ENCODE results near the gene ATP10A. TPM values are rescaled to one million over a fixed set of nuclear protein-coding genes. Genes with fewer than 3 reads are reported as not detected.

Gene ATP10A
- total RNA-seq, 1 experiment from 2014 or later: 3.9 TPM

- Histone ChIP-seq H3K14ac (ENCODE audit: insufficient read depth, low read length) (no peak overlapping the region), H3T11ph (ENCODE audit: low read length) (no peak overlapping the region), H2BK120ac (ENCODE audit: low read depth, low read length, poor library complexity, severe bottlenecking) (no peak overlapping the region), H3K79me1 (ENCODE audit: insufficient read depth, low read depth, low read length, poor library complexity, severe bottlenecking) (no peaks in the 10 kb centered on the region), H3K4ac (ENCODE audit: low read depth, low read length) (no peak overlapping the region), H3K18ac (ENCODE audit: insufficient read length, low read depth, low read length) (no peak overlapping the region), H3K23me2 (ENCODE audit: insufficient read length, low read depth, low read length, poor library complexity, severe bottlenecking) (peaks cover 12% of the 10 kb centered on the region), H4K8ac (replicated peaks; ENCODE audit: insufficient read length, low read depth, low read length) (no peak overlapping the region), H2BK5ac (ENCODE audit: insufficient read length, low read length) (no peak overlapping the region), H2AK5ac (ENCODE audit: insufficient read length, low read length) (no peak overlapping the region), H2AFZ (ENCODE audit: low read length) (no peak overlapping the region), H2BK15ac (ENCODE audit: low read depth, low read length) (no peak overlapping the region), H2BK20ac (ENCODE audit: low read depth, low read length, poor library complexity, severe bottlenecking) (no peak overlapping the region), H3K27ac (ENCODE audit: insufficient read length, low read depth, low read length) (no peak overlapping the region), H3K27me3 (ENCODE audit: insufficient read depth, low read length) (peaks cover 15% of the 10 kb centered on the region; the same call in 1 of the 2 replicates), H3K9me3 (ENCODE audit: control insufficient read depth, low read depth, low read length) (no peaks in the 10 kb centered on the region), H4K20me1 (ENCODE audit: control insufficient read depth, insufficient read depth, insufficient read length) (peaks cover 3% of the 10 kb centered on the region), H3K56ac (ENCODE audit: insufficient read length, low read depth, low read length) (no peak overlapping the region), H4K5ac (ENCODE audit: insufficient read length, low read depth, low read length) (no peak overlapping the region), H4K91ac (ENCODE audit: insufficient read length, low read depth, low read length) (no peak overlapping the region), H3K4me2 (ENCODE audit: insufficient read depth, insufficient read length, low read length) (no peak overlapping the region), H3K9ac (ENCODE audit: extremely low read depth, insufficient read length, low read length) (no peak overlapping the region), H3K4me1 (ENCODE audit: insufficient read depth, low read length) (peaks cover 2% of the 10 kb centered on the region; the same call in 1 of the 2 replicates), H3K79me2 (ENCODE audit: insufficient read depth, low read length) (no peaks in the 10 kb centered on the region), H2BK12ac (ENCODE audit: insufficient read length, low read depth, low read length) (no peak overlapping the region), H3K23ac (ENCODE audit: insufficient read length, low read depth, low read length) (no peak overlapping the region)
- Mint-ChIP-seq H3K27me3 (ENCODE audit: low read depth) (peaks cover 54% of the 10 kb centered on the region), H3K9me3 (peaks cover 0 to 4% of the 10 kb centered on the region in 2 experiments; a peak in 2 of 5 replicates), H3K36me3 (ENCODE audit: insufficient read depth in 1 of 3, low read depth in 3 of 3) (peaks cover 0 to 8% (median 0%) of the 10 kb centered on the region in 3 experiments; a peak in 2 of 7 replicates), H3K27ac (no peak overlapping the region), H3K4me1 (peaks cover 11 to 15% of the 10 kb centered on the region in 2 experiments), H3K4me3 (no peak overlapping the region)
- no peak for DNase-seq
- TF ChIP-seq CTCF (conservative IDR thresholded peaks at IDR 0.05): no peak
- no CpG with 5 or more reads among the region's 8 CpGs for WGBS (ENCODE audit: extremely low coverage, insufficient read length, low lambda C conversion rate)
Observed at GRCh38 chr15:25866251-25866650, 3.1 kb upstream of the ATP10A start.
